ENCODE measurements around the gene ATG4D. TPM values are rescaled to one million over a fixed set of nuclear protein-coding genes. Genes with fewer than 3 reads are reported as not detected.

The ATG4D gene
- total RNA-seq, 1 experiment from 2014 or later: 59.4 TPM

DNA sequence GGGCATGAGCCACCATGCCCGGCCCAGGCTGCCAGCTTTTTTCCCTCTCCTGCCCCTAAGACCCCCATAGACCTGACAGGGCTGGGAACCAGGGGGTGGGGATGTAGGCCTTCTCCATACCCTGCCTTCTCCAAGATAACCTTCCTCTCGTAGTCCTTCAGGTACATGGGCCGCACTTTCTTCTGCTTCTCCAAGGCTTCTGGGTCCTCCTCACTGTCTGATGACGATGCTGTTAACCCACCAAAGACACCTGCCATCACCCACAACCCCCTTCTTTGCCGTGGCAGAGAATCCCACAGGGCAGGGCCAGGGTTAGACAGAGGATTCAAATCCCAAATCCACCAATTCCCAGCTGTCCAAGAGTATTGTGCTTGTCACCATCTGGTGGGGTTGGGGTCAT lies 18.9 kb downstream of the ATG4D start:
- POLR2A ChIA-PET: no interaction called here
- H3K36me3 Mint-ChIP-seq: peaks cover 33% of the 10 kb centered on the region
- CTCF ChIA-PET: interaction anchor here (1.8 kb wide), 1 partner anchor 10 kb away, joined by 5 read pairs; no protein-coding TSS in a partner anchor
- no peak overlapping the region for H3K4me3 Mint-ChIP-seq
- H3K4me1 Mint-ChIP-seq: peaks cover 22% of the 10 kb centered on the region
- no peak overlapping the region for H3K27ac Mint-ChIP-seq
- no peak for TF ChIP-seq TCF7 (CRISPR knock-in tag; IDR thresholded peaks at IDR 0.05; ENCODE audit: low read depth)
- no peak for TF ChIP-seq NFATC4 (CRISPR knock-in tag; IDR thresholded peaks at IDR 0.05)
- no peak for TF ChIP-seq TEAD1 (CRISPR knock-in tag; IDR thresholded peaks at IDR 0.05)
- no peak for TF ChIP-seq ZNF138 (CRISPR knock-in tag; conservative IDR thresholded peaks at IDR 0.05)
- TF ChIP-seq MXD4 (CRISPR knock-in tag; IDR thresholded peaks at IDR 0.05; ENCODE audit: borderline replicate concordance): no peak
- TF ChIP-seq NR1H2 (CRISPR knock-in tag; IDR thresholded peaks at IDR 0.05): no peak
- TF ChIP-seq, protein P1, sequence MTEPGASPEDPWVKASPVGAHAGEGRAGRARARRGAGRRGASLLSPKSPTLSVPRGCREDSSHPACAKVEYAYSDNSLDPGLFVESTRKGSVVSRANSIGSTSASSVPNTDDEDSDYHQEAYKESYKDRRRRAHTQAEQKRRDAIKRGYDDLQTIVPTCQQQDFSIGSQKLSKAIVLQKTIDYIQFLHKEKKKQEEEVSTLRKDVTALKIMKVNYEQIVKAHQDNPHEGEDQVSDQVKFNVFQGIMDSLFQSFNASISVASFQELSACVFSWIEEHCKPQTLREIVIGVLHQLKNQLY (CRISPR knock-in tag; IDR thresholded peaks at IDR 0.05): no peak
- TF ChIP-seq, protein P2, sequence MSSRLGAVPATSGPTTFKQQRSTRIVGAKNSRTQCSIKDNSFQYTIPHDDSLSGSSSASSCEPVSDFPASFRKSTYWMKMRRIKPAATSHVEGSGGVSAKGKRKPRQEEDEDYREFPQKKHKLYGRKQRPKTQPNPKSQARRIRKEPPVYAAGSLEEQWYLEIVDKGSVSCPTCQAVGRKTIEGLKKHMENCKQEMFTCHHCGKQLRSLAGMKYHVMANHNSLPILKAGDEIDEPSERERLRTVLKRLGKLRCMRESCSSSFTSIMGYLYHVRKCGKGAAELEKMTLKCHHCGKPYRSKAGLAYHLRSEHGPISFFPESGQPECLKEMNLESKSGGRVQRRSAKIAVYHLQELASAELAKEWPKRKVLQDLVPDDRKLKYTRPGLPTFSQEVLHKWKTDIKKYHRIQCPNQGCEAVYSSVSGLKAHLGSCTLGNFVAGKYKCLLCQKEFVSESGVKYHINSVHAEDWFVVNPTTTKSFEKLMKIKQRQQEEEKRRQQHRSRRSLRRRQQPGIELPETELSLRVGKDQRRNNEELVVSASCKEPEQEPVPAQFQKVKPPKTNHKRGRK (CRISPR knock-in tag; IDR thresholded peaks at IDR 0.05; ENCODE audit: borderline replicate concordance): no peak
- no peak for TF ChIP-seq ZNF423 (CRISPR knock-in tag; IDR thresholded peaks at IDR 0.05)
- TF ChIP-seq SMAD4 (CRISPR knock-in tag; IDR thresholded peaks at IDR 0.05): no peak
- TF ChIP-seq, protein P3, sequence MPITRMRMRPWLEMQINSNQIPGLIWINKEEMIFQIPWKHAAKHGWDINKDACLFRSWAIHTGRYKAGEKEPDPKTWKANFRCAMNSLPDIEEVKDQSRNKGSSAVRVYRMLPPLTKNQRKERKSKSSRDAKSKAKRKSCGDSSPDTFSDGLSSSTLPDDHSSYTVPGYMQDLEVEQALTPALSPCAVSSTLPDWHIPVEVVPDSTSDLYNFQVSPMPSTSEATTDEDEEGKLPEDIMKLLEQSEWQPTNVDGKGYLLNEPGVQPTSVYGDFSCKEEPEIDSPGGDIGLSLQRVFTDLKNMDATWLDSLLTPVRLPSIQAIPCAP (CRISPR knock-in tag; IDR thresholded peaks at IDR 0.05): no peak
- TF ChIP-seq, protein P4, sequence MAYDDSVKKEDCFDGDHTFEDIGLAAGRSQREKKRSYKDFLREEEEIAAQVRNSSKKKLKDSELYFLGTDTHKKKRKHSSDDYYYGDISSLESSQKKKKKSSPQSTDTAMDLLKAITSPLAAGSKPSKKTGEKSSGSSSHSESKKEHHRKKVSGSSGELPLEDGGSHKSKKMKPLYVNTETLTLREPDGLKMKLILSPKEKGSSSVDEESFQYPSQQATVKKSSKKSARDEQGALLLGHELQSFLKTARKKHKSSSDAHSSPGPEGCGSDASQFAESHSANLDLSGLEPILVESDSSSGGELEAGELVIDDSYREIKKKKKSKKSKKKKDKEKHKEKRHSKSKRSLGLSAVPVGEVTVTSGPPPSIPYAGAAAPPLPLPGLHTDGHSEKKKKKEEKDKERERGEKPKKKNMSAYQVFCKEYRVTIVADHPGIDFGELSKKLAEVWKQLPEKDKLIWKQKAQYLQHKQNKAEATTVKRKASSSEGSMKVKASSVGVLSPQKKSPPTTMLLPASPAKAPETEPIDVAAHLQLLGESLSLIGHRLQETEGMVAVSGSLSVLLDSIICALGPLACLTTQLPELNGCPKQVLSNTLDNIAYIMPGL (CRISPR knock-in tag; IDR thresholded peaks at IDR 0.05): no peak
- TF ChIP-seq, protein P5, sequence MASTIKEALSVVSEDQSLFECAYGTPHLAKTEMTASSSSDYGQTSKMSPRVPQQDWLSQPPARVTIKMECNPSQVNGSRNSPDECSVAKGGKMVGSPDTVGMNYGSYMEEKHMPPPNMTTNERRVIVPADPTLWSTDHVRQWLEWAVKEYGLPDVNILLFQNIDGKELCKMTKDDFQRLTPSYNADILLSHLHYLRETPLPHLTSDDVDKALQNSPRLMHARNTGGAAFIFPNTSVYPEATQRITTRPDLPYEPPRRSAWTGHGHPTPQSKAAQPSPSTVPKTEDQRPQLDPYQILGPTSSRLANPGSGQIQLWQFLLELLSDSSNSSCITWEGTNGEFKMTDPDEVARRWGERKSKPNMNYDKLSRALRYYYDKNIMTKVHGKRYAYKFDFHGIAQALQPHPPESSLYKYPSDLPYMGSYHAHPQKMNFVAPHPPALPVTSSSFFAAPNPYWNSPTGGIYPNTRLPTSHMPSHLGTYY (CRISPR knock-in tag; IDR thresholded peaks at IDR 0.05): no peak
- no peak for TF ChIP-seq OVOL2 (CRISPR knock-in tag; IDR thresholded peaks at IDR 0.05; ENCODE audit: borderline replicate concordance)
- no peak for TF ChIP-seq ZNF317 (CRISPR knock-in tag; IDR thresholded peaks at IDR 0.05; ENCODE audit: borderline replicate concordance, low read depth)
- no peak for TF ChIP-seq FOXK1 (CRISPR knock-in tag; IDR thresholded peaks at IDR 0.05)
- no peak for TF ChIP-seq ETV6 (CRISPR knock-in tag; IDR thresholded peaks at IDR 0.05)
- TF ChIP-seq, protein P6, sequence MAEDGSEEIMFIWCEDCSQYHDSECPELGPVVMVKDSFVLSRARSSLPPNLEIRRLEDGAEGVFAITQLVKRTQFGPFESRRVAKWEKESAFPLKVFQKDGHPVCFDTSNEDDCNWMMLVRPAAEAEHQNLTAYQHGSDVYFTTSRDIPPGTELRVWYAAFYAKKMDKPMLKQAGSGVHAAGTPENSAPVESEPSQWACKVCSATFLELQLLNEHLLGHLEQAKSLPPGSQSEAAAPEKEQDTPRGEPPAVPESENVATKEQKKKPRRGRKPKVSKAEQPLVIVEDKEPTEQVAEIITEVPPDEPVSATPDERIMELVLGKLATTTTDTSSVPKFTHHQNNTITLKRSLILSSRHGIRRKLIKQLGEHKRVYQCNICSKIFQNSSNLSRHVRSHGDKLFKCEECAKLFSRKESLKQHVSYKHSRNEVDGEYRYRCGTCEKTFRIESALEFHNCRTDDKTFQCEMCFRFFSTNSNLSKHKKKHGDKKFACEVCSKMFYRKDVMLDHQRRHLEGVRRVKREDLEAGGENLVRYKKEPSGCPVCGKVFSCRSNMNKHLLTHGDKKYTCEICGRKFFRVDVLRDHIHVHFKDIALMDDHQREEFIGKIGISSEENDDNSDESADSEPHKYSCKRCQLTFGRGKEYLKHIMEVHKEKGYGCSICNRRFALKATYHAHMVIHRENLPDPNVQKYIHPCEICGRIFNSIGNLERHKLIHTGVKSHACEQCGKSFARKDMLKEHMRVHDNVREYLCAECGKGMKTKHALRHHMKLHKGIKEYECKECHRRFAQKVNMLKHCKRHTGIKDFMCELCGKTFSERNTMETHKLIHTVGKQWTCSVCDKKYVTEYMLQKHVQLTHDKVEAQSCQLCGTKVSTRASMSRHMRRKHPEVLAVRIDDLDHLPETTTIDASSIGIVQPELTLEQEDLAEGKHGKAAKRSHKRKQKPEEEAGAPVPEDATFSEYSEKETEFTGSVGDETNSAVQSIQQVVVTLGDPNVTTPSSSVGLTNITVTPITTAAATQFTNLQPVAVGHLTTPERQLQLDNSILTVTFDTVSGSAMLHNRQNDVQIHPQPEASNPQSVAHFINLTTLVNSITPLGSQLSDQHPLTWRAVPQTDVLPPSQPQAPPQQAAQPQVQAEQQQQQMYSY (CRISPR knock-in tag; IDR thresholded peaks at IDR 0.05): no peak
- TF ChIP-seq NR2C2 (CRISPR knock-in tag; IDR thresholded peaks at IDR 0.05): no peak
- H3K9me3 Mint-ChIP-seq: no peaks in the 10 kb centered on the region
- DNase-seq (ENCODE audit: low spot score): no peak
- ATAC-seq: no peak
- peaks cover 11% of the 10 kb centered on the region for H3K27me3 Mint-ChIP-seq (ENCODE audit: low read depth)
